Ascending aorta (tissue), 2 donors: ENCODE results near the gene AKAP6. TPM values are rescaled to one million over a fixed set of nuclear protein-coding genes. Genes with fewer than 3 reads are reported as not detected.

Source experiments
- DNase-seq, 2 donors: peaks; one replicate each; pipeline ENCODE4 v3.0.0-alpha.2; 2019; ENCODE audit warnings: low spot score in 2 of 2
- H3K27ac ChIP-seq, 2 donors: fragments of 200-600 bp; sonication (generic); one replicate each; pipeline ENCODE4 v1.5.1; 2016 to 2017; ENCODE audit warnings: mild to moderate bottlenecking in 1 of 2
- H3K27me3 ChIP-seq: fragments of 200-600 bp; sonication (generic); one replicate; pipeline ENCODE4 v1.5.1; 2017
- H3K36me3 ChIP-seq, 2 donors: fragments of 200-600 bp; sonication (generic); one replicate each; pipeline ENCODE4 v1.5.1; 2016
- H3K4me1 ChIP-seq, 2 donors: fragments of 200-600 bp; sonication (generic); one replicate each; pipeline ENCODE4 v1.5.1; 2016 to 2017; ENCODE audit warnings: mild to moderate bottlenecking in 1 of 2
- H3K4me3 ChIP-seq, 2 donors: fragments of 200-600 bp; sonication (generic); one replicate each; pipeline ENCODE4 v1.5.1; 2016 to 2017; ENCODE audit warnings: mild to moderate bottlenecking in 1 of 2
- H3K9me3 ChIP-seq, 2 donors: fragments of 200-600 bp; sonication (generic); one replicate each; pipeline ENCODE4 v1.5.1; 2016
- intact Hi-C: fragments of 100-400 bp; cut with DNase I; formaldehyde crosslinking; loops from one replicate; pipeline ENCODE4 v1.15.1; 2023
- total RNA-seq: library from RNA; depleted of rRNA; stranded (reverse); fragments of >200 nt; gene quantifications from one replicate; pipeline ENCODE4 v1.1.0, GENCODE V29; 2016
- TF ChIP-seq, protein P1 (sequence below), 3 experiments: fragments of 200-600 bp in 2 of 3; fragments of 450-650 bp in 1 of 3; sonication (generic) in 2 of 3; IDR thresholded peaks; one replicate each; pipeline ENCODE4 v1.5.1; 2016 to 2019; ENCODE audit warnings: antibody characterized with exemption in 3 of 3, mild to moderate bottlenecking in 1 of 3, moderate library complexity in 1 of 3

AKAP6 gene, protein sequence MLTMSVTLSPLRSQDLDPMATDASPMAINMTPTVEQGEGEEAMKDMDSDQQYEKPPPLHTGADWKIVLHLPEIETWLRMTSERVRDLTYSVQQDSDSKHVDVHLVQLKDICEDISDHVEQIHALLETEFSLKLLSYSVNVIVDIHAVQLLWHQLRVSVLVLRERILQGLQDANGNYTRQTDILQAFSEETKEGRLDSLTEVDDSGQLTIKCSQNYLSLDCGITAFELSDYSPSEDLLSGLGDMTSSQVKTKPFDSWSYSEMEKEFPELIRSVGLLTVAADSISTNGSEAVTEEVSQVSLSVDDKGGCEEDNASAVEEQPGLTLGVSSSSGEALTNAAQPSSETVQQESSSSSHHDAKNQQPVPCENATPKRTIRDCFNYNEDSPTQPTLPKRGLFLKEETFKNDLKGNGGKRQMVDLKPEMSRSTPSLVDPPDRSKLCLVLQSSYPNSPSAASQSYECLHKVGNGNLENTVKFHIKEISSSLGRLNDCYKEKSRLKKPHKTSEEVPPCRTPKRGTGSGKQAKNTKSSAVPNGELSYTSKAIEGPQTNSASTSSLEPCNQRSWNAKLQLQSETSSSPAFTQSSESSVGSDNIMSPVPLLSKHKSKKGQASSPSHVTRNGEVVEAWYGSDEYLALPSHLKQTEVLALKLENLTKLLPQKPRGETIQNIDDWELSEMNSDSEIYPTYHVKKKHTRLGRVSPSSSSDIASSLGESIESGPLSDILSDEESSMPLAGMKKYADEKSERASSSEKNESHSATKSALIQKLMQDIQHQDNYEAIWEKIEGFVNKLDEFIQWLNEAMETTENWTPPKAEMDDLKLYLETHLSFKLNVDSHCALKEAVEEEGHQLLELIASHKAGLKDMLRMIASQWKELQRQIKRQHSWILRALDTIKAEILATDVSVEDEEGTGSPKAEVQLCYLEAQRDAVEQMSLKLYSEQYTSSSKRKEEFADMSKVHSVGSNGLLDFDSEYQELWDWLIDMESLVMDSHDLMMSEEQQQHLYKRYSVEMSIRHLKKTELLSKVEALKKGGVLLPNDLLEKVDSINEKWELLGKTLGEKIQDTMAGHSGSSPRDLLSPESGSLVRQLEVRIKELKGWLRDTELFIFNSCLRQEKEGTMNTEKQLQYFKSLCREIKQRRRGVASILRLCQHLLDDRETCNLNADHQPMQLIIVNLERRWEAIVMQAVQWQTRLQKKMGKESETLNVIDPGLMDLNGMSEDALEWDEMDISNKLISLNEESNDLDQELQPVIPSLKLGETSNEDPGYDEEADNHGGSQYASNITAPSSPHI (N-terminal part only)
- total RNA-seq = 21.1 TPM

DNA sequence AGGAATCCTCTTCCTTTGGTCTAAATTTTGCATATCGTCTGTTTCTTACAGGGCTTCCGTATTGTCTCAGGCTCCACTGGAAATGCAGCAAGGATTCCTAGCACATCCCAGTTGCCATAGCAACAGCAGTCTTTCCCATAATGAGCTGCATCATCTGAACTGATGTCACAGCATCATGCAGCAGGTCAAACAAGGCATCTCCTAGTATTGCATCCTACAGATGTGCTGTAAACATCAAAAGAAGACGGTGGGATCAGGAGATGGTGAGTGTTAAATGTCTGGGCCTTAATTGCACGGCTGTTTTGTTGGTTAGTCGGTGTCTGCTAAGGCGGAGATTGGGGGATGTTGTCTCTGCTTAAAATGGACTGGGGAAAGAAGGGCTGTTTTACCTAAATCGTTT lies at the start of gene AKAP6:
AKAP6 (plus strand) TSS at position 153 of the 400 bp plus-strand sequence. CDS start 104,196 bp downstream, outside the sequence.
- no peak within 1 kb of the TSS for H3K4me3 ChIP-seq
- no peaks in the 10 kb centered on the region for H3K4me1 ChIP-seq
- intact Hi-C loops = no loop called here
- H3K27me3 ChIP-seq = no peaks in the 10 kb centered on the region
- H3K36me3 ChIP-seq = no peaks in the 10 kb centered on the region
- no peak within 1 kb of the TSS for H3K27ac ChIP-seq
- no peak for DNase-seq
- H3K9me3 ChIP-seq = no peaks in the 10 kb centered on the region
- TF ChIP-seq, protein P1, sequence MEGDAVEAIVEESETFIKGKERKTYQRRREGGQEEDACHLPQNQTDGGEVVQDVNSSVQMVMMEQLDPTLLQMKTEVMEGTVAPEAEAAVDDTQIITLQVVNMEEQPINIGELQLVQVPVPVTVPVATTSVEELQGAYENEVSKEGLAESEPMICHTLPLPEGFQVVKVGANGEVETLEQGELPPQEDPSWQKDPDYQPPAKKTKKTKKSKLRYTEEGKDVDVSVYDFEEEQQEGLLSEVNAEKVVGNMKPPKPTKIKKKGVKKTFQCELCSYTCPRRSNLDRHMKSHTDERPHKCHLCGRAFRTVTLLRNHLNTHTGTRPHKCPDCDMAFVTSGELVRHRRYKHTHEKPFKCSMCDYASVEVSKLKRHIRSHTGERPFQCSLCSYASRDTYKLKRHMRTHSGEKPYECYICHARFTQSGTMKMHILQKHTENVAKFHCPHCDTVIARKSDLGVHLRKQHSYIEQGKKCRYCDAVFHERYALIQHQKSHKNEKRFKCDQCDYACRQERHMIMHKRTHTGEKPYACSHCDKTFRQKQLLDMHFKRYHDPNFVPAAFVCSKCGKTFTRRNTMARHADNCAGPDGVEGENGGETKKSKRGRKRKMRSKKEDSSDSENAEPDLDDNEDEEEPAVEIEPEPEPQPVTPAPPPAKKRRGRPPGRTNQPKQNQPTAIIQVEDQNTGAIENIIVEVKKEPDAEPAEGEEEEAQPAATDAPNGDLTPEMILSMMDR (IDR thresholded peaks at IDR 0.05) = no peak

DNA sequence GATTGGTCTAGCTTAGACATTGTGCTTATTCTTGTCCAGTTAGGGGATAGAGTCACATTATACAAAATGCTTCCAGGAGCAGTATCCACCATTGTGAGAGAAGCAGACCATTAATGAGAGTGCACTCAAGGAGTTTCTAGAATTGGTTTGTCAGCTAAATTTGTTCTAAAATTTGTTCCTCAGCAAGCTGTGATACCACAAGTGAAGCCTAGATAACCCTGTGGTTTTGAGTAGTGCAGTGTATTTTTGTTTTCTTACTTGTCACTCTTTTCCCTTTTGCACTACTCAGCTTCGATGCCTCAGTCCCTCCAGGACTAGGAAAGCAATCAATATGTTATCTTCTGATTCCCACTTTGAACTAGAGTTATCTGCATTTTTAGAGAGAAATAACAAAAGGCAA lies 42.5 kb upstream of the AKAP6 start:
- no peaks in the 10 kb centered on the region for H3K36me3 ChIP-seq
- H3K4me1 ChIP-seq = no peaks in the 10 kb centered on the region
- no peak for DNase-seq
- TF ChIP-seq, protein P1 (IDR thresholded peaks at IDR 0.05) = no peak
- H3K27me3 ChIP-seq = no peaks in the 10 kb centered on the region
- H3K4me3 ChIP-seq = no peak overlapping the region
- H3K9me3 ChIP-seq = peaks cover 0 to 3% of the 10 kb centered on the region in 2 donors
- intact Hi-C loops = no loop called here
- no peak overlapping the region for H3K27ac ChIP-seq

DNA sequence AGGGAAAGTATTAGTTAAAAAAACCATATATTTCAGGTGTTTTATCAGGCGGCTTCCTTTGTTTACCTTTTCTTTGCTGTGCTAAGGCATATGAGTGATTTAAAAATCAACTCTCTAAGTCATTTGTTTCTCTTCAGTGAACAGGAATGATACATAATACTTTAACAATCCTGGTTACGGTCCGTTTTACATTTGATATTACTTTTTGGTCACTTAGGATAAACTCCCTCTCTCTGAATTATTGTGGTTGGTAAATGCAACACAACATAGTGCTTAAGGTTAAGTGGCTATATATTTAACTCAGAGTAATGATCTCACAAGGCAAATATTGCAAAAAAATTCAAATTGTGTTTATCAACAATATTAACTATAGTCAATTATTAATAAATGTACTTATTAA lies 32.7 kb upstream of the AKAP6 start:
- Histone ChIP-seq H3K36me3 (no peaks in the 10 kb centered on the region), H3K4me3 (no peak overlapping the region), H3K4me1 (no peaks in the 10 kb centered on the region), H3K9me3 (no peaks in the 10 kb centered on the region), H3K27ac (no peak overlapping the region), H3K27me3 (no peaks in the 10 kb centered on the region)
- intact Hi-C loops = no loop called here
- TF ChIP-seq, protein P1 (IDR thresholded peaks at IDR 0.05) = no peak
- DNase-seq = no peak

DNA sequence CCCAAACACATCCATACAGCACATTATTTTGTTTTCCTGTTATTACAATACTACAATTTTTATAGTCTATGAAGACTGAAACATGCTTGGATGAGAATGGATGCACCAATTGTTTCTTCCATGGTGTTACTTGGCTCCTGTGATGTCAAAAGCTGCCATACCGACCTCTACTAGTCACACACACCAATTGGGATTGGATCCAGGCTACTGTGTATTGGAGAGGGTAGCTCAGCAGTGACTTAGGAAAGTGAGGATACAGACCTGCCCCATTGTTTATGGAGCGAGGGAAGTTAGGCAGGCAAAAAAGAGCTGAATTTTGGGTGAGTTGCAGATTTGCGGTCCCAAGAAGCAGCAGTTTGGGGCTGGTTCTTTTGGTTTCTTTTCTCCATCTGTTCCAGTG lies 30.8 kb upstream of the AKAP6 start:
- intact Hi-C loops = no loop called here
- Histone ChIP-seq H3K36me3 (no peaks in the 10 kb centered on the region), H3K27ac (no peak overlapping the region)

DNA sequence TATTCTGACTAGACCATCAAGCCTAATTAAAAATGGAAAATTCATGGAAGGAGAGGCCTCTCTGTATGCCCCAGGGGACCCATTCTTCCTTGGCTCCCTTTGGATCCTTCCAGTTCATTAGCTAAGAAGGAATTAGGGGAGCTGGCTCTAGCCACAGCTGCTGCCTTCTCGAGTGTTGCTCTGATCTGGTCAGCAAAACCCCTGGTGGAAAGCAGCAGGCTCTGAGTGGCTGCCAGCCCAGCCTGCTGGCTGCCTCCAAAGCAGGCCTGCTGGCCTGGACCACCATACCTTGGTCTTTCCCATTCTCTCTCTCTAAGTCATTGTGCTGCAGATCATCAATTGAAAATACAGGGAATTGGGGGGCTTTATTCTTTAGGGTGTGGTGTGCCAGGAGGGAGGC lies 29.0 kb upstream of the AKAP6 start:
- H3K27ac ChIP-seq = no peak overlapping the region
- no peaks in the 10 kb centered on the region for H3K4me1 ChIP-seq
- TF ChIP-seq, protein P1 (IDR thresholded peaks at IDR 0.05) = no peak
- no peaks in the 10 kb centered on the region for H3K9me3 ChIP-seq
- intact Hi-C loops = no loop called here
- no peak overlapping the region for H3K4me3 ChIP-seq
- H3K27me3 ChIP-seq = no peaks in the 10 kb centered on the region
- no peak for DNase-seq
- H3K36me3 ChIP-seq = no peaks in the 10 kb centered on the region

More for the DNA sequence above, 30.8 kb upstream of the AKAP6 start:
- DNase-seq = no peak
- no peak overlapping the region for H3K4me3 ChIP-seq
- no peaks in the 10 kb centered on the region for H3K4me1 ChIP-seq
- no peaks in the 10 kb centered on the region for H3K27me3 ChIP-seq
- TF ChIP-seq, protein P1 (IDR thresholded peaks at IDR 0.05) = no peak
- no peaks in the 10 kb centered on the region for H3K9me3 ChIP-seq
